ENCODE data around the gene EHD4.

EHD4 gene

DNA sequence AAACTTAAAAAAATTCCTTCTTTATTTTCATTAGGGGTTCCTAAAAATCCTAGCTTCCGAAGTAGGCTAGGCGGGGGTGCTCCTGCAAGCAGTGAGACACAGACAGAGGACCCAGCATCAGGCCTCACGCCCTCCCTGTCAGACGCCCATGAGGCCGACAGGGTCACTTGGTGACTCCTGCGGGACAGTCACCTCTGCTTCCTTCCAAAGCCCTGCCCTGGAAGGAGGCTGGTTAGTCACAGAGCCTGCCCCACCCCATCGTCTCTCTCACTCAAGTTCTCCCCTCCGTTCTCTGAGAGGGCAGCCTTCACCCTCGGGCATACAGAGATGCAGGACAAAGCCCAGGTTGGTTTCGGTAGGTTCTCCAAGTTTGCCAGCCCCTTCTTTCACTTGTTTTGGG is 38.6 kb downstream of the EHD4 start:
- no peak for DNase-seq

DNA sequence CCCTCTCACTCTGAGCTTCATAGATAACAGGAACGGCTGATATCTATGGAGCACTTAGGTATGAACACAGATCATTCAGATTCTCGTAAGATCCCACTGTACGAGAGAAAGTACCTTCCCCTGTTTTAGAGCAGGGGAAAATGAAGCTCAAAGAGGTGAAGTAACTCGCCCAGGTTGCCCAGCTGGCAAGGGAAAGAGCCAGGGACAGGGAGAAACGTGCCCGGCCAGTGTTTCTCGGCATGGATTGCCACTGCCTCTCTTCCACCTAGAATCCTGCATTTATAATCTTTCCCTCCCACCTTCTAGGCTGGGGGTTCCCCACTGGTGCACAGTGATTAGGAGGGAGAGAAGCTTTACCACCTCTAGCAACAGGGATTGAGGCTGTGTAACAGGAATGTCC is 39.0 kb downstream of the EHD4 start:
- no peak for DNase-seq

DNA sequence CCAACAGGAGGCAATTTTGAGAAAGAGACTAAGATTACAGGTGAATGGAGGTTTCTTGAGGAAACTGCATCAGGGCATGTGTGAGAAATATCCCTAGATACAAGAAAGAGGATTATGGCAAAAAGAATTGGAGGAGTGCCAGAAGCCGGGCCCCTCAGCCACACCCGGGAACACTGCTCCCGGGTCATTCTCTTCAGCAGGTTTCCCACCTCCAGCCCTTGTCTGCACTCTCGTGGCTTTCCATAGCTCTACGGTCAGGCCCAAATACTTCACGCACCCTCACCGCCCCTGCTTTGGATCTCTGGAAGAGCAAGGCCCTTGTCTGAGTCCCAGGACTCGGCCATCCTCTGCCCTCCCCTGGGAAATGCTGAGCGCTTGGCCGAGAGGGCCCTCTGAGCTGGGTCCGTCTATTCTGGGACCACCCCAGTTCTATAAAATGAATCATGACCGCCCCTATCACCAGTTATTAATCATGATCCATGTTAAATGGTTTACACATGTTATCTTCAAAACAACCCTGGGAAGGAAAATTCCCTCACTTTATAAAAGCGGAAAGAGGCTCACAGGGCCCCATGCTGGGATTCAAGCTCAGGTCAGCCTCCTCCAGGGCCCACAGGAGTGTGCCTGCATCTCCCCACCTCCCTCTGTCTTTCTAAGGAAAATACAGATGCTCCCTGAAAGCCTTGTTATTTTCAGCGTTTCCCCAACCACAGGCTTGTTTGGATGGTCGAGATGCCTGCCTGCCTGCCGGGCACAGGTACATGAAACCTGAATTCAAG is 39.7 kb downstream of the EHD4 start:
- no peak for DNase-seq

DNA sequence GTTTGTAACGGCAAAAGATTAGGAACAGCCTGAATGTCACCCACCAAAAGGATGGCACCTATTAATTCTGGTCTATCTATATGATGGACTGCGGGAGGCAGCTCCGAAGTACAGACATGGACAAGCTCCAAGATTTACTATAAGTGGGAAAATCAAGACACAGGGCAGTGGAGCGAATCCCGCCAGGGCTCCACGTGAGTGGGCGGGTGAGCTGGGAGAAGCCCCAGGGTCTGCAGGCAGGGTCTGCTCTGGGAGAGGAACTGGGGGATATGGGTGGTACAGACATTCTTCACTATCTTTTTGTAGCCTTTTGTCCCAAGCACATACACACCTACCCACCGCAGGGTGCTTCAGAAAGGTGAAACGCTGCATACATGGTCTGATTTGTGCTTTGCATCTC is 40.3 kb downstream of the EHD4 start:
- DNase-seq: no peak

DNA sequence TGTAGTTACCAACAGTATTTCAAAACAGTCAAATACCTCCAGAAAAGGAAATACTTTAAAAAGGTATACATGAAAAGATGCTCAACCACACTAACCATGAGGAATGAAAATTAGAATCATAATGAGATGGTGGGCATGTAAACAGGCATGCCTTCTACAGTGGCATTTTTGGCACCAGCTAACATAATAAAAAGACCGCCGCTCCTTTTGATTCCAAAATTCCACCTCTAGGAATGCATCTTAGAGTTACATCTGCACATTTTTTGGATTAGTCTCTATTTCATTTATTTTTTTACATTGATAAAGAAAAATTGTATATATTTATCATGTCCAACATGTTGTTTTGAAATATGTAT is 41.5 kb downstream of the EHD4 start:
- no peak for DNase-seq

DNA sequence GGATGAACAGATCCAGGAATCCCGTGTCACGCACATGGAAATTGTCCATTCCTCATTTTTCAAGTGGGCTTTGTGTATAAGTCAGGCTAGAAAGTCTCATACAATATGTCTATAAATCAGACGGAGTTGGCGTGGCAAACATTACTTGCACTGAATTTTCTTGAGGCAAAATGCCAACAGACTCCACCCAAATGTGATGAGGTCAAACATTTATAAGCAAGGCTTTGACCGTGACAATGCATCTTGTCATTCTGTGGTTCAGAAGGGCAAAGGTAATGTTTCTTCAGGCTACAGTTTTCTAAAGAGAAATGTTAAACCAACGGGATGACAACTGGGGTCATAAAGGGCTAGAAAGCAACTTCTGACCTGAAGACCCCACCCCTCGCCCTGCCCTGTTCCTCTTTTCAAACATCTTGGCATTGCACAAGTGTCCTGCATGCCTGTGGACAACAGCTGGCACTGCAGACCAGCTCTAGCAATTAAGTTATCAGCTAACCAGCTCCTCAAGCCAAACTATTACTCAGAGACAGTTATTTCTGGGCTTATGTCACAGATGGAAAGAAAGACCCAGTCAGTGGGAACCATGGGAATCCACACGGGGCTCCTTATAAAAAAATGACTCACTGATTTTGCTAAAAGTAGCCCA is 42.0 kb downstream of the EHD4 start:
- no peak for DNase-seq

DNA sequence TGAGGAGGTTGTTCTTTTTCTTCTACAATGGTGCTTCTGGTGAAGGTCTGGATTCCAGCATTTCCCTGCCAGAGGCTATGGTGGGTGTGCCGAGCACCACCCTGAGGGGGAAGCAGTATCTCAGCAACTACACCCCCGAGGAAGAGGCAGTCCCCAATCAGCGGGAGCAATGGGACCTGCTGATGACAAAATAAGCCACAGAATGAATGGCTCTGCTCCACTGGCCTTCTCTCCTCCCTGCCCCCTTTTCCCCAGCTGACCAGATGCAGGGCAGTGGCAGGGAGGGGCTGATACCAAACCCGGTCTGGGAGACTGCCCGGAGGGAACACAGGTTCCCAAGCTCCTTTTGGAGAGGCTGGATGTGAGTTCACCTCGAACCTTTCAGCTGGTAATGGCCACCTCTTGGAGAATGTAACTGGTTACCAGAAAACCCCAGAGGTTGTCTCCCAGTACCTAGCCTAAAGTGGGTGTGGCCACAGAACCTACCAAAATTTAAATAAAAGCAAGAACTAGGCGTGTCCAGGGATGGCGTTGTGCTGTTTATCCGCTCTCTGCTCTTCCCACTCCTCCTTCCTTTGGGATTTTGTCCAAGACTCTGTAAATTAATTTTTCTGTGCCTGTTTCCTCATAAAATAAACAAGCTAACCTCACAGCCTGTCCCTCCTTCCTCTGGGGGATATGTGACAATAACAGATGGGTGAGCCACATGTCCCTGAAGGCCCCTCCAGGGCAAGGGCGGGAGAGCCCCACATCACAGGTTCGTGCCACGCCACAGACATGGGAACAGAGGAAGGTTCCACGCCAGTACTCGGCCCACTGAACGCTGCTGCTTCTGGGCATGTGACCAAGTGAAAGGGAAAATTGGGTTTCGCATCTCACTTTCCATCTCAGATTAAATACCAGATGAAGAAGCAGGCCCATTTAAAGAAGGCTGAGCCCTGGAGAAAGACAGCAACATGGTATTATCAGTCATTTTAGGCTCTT is 43.4 kb downstream of the EHD4 start:
- no peak for DNase-seq

DNA sequence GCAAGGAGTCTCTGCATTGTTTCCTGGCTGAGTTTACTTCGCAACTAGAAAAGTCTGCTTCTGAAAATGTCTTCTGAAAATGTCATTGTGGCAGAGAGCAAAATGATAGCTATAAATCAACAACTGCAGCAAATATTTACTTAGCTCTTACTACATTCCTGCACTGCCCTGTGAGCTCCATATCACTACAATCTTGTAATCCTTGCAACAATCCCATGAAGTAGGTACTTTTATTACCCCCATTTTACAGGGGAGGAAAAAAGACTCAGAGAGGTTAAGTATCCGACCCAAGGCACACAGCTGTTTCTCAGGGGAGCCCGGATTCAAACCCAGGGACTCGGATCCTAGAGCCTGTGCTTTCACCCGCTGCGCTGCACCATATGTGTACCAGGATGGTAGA is 44.3 kb downstream of the EHD4 start:
- no peak for DNase-seq

DNA sequence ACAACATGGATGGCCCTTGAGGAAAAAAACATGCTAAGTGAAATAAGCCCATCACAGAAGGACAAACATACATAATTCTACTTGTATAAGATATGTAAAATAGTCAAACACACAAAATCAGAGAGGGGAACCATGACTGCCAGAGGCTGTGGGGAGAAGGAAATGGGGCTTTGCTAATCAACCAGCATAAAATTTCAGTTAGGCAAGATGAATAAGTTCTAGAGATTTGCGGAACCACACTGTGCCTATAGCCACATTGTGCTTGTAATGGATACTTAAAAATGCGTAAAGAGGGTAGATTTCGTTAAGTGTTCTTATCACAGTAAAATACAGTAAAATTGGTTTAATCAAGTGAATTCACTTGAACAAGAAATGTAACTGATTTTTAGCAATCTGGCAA is 44.8 kb downstream of the EHD4 start:
- DNase-seq: no peak

DNA sequence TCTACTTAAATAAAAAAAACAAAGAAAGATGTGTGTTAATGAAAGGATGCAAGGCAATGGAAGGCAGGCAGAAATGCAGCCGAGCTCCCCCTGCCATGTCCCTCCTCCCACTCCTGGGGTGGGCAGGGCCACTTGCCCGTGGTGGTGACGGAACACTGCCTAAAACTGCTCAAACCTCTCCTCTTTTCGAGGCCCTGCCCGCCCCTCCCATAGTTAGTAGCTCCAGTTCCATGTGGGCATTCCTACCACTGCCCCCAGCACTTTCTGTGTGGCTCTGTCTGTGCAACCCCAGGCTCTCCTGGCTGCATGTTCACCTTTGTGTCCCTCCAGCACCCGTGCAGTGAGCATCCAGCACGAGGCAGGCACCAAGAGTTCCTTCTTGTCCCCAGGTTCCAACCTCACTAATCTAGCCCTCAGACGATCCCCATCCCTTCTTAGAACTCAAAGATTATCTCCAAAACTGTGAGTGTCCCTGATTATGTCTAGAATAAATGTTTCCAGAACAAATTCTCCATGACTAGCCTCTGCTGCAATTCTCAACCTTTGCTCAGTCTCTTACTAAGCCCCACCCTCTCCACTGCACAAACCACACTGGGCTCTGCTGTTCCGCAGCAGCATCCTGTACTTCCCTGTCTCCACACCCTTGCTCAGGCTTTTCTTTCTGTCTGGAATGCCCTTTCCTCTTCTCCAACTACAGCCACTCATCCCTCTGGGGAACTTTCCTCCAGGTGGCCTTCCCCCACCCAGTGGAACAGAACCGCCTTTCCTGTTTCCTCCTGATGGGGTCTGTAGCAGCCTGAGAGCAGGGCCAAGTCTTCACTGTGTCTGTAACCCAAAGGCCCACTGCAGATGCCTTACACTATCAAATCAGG is 45.9 kb downstream of the EHD4 start:
- no peak for DNase-seq

DNA sequence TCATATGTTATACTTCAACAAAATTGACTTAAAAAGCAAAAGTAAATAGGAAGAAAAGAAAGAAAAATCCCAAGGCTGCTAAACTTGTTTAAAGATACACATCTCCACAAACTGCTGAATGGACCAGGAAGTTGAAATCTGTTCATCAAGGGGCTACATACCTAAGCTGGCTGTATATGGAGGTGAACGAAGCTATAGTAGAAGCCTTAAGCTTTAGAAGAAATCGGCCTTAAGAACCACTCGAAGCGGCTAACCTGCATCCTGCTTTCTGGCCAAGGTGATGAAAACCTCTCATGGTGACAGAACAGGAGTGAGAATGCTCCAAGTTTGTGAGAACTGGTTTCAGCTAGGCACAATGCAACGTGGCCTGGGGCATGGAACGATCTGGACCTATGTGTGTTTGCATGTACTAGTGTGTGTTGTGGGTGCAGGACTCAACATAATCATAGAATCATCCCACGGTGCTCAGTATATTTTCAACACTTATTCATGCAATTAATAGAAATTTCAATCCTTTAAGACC is 47.2 kb downstream of the EHD4 start:
- no peak for DNase-seq

DNA sequence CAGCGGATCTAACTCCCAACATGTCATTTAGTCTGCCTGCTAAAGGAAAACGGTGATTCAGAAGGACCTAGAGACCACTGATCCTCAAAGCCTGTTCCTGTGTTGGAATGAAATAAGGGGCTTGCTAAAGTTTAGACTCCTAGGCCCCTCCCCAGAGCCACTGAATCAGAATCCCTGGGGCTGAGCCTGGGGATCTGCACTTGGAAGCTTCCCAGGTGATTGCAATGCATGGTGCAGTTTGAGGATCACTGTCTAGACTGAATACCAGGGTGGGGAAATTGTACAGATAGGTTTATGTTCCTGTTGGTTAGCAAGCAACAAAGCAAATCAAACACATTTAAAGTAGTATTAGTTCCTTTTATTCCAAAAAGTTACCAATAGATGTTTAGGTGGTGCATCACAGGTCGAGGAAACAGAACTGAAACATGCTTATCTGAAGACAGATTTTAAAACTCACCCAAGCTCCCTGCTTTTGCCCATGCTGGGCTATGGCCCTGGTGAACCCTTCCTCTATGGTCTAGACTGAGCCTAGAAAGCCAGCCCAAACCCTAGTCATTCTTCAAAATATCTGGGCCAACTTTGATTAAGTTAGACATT is 48.9 kb downstream of the EHD4 start:
- no peak for DNase-seq

DNA sequence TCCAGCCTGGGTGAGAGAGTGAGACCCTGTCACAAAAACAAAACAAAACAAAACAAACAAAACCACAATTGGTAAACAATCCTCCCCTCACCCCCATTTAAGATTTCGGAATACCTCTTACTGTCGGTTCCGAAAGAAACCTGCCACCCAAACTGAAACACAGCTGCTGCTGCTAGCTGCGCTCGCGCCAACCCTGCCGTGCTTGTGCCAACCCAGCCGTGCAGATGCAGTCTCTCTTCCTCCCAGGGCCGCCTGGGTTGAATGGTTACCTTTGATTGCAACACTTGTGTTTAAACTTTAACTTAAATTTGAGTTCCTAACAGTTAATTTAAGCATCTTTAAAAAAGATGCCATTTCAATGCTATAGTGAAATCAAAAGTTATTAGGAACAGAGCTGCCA is 50.0 kb downstream of the EHD4 start:
- no peak for DNase-seq

DNA sequence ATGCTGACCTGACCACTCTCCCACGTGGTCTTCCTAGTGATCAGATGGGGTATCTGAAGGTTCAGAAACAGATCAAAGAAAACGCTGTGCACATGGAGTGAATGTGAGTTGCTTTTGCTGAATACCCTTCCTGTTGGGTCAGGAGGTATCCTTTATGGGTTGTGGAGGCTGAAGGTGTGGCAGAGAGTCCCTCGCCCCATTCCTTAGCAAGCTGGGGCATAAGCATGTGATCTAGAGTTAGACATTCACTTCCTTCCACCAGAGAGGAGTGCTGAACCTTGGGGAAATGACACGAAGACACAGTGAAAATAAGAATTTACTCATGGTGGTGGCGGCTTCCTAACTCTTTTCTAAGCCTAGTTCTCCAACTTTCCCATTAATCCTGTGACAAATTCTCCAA is 50.7 kb downstream of the EHD4 start:
- DNase-seq: no peak

DNA sequence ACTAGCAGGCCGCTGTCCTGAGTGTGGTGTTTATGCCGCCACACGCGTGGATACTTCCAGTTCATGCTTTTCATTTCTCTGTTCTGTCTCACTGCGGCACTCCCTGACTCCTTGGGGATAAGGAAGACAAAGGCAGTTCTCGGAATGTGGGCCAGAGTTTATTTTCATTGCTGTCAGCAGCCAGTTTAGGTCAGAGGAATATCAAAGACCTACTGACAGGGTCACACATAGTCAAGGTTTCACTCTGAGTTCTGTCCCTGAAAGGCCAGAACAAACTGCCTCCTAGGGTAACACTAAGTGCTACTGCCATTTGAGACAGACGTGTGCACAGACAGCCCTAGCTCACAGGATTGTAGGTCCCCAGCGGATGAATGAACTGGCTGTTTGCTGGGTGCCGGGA is 51.2 kb downstream of the EHD4 start:
- no peak for DNase-seq

DNA sequence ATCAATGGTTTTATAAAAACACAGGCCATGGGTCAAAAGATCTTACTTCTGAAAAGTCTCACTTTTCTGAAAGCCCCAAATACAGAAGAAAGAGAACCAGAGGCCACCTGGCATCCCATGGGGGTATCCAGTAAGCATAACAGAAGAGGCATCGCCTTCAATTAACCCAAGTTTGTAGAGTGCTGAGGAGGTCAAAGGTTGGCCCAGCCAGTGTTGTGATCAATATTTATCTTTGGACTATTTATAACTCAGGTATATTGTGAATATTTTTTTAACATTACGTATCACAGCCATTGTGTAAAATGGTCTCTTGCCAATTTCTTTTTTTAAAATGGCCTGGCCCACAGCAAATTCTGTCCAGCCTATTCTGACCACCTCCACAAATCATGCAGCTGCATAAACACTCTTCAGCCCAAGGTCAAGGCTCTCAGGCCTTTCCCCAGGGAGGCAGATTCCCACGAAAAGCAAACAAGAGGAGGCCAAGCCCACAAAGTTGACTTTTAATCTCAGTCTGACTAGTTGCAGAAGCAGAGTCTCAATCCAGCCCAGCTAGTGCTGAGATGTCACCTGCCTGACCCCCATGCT is 52.3 kb downstream of the EHD4 start:
- no peak for DNase-seq

DNA sequence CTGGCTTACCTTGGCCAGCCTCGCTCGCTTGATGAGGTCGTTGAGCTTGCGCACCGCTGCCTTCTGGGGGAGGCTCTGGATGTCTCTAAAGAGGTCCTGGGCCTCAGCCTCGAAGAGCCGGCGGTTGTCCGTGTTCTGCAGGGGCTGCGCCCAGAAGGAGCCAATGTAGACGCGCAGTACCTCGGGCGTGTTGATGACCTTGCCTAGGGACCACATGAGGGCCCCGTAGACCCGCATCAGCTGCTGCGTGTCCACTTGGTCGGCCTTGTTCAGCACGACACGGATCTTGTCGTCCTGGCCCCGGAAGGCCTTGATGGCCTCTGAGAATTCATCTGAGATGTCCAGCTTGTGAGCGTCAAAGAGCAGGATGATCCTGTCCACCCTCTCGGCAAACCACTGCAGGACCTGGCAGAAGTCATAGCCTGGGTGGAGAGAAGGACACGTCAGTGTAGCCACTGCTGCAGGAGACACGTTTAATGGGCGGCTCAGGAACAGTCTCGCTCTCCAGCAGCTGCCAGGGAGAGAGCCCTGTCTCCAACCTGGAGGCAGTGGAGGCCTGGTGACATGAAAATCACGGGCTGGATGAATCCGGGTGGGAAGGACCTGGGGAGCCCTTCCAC is 53.0 kb downstream of the EHD4 start:
- no peak for DNase-seq

DNA sequence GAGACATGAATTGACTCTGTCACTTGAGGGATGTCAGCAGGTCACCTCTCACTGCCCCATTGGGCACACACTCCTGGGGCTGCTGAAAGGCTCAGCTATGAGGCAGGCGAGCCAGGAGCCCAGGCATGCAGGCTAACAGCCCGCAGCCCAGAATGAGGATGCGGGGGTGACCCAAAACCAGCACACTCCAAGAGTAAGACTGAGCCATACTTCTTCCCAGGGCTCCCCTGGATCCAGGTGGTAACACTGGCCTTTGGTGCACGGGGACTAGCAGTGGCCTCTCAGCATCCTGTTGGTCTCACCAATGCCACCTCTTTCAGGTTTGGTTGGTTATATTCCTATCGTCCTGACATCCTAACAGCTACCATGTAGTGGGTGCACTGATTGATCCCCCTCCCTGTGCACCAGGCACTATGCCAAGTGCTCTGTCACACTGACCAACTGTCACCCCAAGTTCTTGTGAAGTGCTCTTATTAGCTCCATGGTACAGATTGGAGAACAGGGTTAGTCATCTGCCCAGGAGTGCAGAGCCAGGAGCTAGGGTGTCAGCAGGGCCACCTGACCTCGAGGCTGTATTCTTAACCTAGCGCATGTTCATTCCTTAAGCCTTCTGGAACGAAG is 53.7 kb downstream of the EHD4 start:
- DNase-seq: no peak

DNA sequence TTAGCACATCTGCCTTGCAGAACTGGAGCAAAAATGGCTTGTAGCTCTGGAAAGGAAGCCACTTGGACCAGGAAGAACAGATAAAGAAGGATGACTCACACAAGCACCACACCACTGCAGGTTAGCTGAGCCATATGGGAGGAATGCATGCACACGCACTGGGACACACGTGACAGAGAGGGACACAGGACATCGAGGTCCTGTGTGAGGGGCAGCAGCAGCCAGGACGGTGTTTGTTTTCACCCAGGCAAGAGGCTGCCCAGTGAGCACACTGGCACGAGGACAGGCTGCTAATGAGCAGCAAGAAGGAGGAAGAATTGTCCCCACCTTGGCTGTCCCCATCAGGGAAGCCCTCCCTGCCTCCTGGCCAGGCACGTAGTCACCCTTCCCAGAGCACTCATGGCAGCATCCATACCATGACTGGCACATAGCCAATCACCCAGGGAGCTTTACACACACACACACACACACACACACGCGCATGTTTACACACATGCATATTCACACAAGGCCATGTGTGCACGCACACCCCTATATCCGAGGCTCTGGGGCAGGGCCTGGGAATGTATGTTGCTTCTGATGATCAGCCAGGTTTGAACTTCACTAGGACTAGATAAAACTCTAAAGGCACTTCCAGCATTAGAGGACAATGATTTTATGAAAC is 54.5 kb downstream of the EHD4 start:
- DNase-seq: no peak

All from NCI-H345 (cell line).